Loucy (cell line): ENCODE results near the gene DENND5B.
"Not testable (repeated sequence)": the region's sequence is repeated elsewhere in the genome, so short reads cannot be mapped to it uniquely, and the experiment has no call there.

Source experiments
- H2AFZ ChIP-seq: fragments of 200-600 bp; sonication (generic); 2 replicates; pipeline ENCODE4 v1.6.0; 2016; ENCODE audit warnings: antibody characterized with exemption, mild to moderate bottlenecking, low read length, moderate library complexity
- H3F3A ChIP-seq: fragments of 200-600 bp; 2 replicates; pipeline ENCODE4 v1.6.0; 2016; ENCODE audit warnings: antibody characterized with exemption, low read depth, mild to moderate bottlenecking
- H3K27me3 ChIP-seq: fragments of 200-600 bp; sonication (generic); 2 replicates; pipeline ENCODE4 v1.6.1; 2014; ENCODE audit warnings: low read length, mild to moderate bottlenecking; ENCODE audit not compliant: insufficient read depth, poor library complexity, severe bottlenecking
- H3K36me3 ChIP-seq: fragments of 200-600 bp; sonication (generic); 2 replicates; pipeline ENCODE4 v1.6.1; 2016; ENCODE audit warnings: low read length; ENCODE audit not compliant: insufficient read depth
- H3K4me1 ChIP-seq: fragments of 200-600 bp; sonication (generic); 2 replicates; pipeline ENCODE4 v1.5.1; 2014; ENCODE audit warnings: low read length, mild to moderate bottlenecking; ENCODE audit not compliant: insufficient read depth, poor library complexity, severe bottlenecking
- H3K4me2 ChIP-seq: fragments of 200-600 bp; sonication (generic); 2 replicates; pipeline ENCODE4 v1.6.0; 2014; ENCODE audit warnings: antibody characterized with exemption, low read length, low read depth, mild to moderate bottlenecking; ENCODE audit not compliant: poor library complexity, severe bottlenecking
- H3K4me3 ChIP-seq: fragments of 200-600 bp; sonication (generic); 2 replicates; pipeline ENCODE4 v1.5.1; 2014; ENCODE audit warnings: low read length, mild to moderate bottlenecking, mixed read lengths; ENCODE audit not compliant: poor library complexity, severe bottlenecking
- H3K79me2 ChIP-seq: fragments of 200-600 bp; sonication (generic); 2 replicates; pipeline ENCODE4 v1.6.1; 2014; ENCODE audit warnings: low read length; ENCODE audit not compliant: insufficient read depth
- H3K9ac ChIP-seq: fragments of 200-600 bp; sonication (generic); 2 replicates; pipeline ENCODE4 v1.6.0; 2014; ENCODE audit warnings: mild to moderate bottlenecking, low read depth, low read length, moderate library complexity; ENCODE audit not compliant: poor library complexity, severe bottlenecking
- H3K9me2 ChIP-seq: fragments of 200-600 bp; sonication (generic); replicated peaks from 2 replicates; pipeline ENCODE4 v1.6.1; 2016; ENCODE audit warnings: low read depth, low read length, mixed read lengths
- H3K9me3 ChIP-seq: fragments of 200-600 bp; sonication (generic); 2 replicates; pipeline ENCODE4 v1.6.1; 2014; ENCODE audit warnings: mild to moderate bottlenecking, antibody characterized with exemption, low read length, low read depth; ENCODE audit not compliant: insufficient read depth
- H4K20me1 ChIP-seq: fragments of 200-600 bp; sonication (generic); 2 replicates; pipeline ENCODE4 v1.6.0; 2014; ENCODE audit warnings: antibody characterized with exemption, low read length, mild to moderate bottlenecking; ENCODE audit not compliant: insufficient read depth, poor library complexity, severe bottlenecking
- EZH2phosphoT487 ChIP-seq: fragments of 200-600 bp; IDR thresholded peaks from 2 replicates; pipeline ENCODE4 v1.6.1; 2018; ENCODE audit warnings: antibody characterized with exemption, mild to moderate bottlenecking, moderate library complexity, borderline replicate concordance
- TF ChIP-seq, protein P1 (sequence below): fragments of 200-600 bp; sonication (generic); conservative IDR thresholded peaks from 2 replicates; pipeline ENCODE4 v1.5.1; 2014; ENCODE audit warnings: mild to moderate bottlenecking, antibody characterized with exemption, low read length

Gene DENND5B

DNA sequence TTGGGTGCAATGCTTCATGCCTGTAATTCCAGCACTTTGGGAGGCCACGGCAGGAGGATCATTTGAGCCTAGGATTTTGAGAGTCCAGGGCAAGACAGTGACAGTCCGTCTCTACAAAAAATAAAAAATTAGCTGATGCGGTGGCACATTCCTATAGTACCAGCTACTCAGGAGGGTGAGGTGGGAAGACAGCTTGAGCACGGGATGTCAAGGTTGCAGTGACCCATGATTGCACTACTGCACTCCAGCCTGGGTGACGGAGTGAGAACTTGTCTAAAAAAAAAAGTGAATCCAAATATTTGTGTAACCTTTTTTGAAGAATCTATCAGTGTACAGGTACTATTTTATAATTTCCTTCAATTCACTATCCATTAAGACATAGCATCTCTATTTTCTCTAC lies 112.5 kb downstream of the DENND5B start:
- no peak for TF ChIP-seq EZH2phosphoT487
- TF ChIP-seq, protein P1, sequence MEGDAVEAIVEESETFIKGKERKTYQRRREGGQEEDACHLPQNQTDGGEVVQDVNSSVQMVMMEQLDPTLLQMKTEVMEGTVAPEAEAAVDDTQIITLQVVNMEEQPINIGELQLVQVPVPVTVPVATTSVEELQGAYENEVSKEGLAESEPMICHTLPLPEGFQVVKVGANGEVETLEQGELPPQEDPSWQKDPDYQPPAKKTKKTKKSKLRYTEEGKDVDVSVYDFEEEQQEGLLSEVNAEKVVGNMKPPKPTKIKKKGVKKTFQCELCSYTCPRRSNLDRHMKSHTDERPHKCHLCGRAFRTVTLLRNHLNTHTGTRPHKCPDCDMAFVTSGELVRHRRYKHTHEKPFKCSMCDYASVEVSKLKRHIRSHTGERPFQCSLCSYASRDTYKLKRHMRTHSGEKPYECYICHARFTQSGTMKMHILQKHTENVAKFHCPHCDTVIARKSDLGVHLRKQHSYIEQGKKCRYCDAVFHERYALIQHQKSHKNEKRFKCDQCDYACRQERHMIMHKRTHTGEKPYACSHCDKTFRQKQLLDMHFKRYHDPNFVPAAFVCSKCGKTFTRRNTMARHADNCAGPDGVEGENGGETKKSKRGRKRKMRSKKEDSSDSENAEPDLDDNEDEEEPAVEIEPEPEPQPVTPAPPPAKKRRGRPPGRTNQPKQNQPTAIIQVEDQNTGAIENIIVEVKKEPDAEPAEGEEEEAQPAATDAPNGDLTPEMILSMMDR = no peak
- Histone ChIP-seq H3K79me2 (no peaks in the 10 kb centered on the region), H3K9ac (no peak overlapping the region), H3K4me3 (no peak overlapping the region), H3K27me3 (no peaks in the 10 kb centered on the region), H3K4me1 (no peaks in the 10 kb centered on the region), H3K9me3 (no peaks in the 10 kb centered on the region), H4K20me1 (no peaks in the 10 kb centered on the region), H3K9me2 (no peaks in the 10 kb centered on the region), H2AFZ (no peak overlapping the region), H3K36me3 (peaks cover 6% of the 10 kb centered on the region; the same call in 1 of the 2 replicates), H3F3A (no peaks in the 10 kb centered on the region), H3K4me2 (no peak overlapping the region)

DNA sequence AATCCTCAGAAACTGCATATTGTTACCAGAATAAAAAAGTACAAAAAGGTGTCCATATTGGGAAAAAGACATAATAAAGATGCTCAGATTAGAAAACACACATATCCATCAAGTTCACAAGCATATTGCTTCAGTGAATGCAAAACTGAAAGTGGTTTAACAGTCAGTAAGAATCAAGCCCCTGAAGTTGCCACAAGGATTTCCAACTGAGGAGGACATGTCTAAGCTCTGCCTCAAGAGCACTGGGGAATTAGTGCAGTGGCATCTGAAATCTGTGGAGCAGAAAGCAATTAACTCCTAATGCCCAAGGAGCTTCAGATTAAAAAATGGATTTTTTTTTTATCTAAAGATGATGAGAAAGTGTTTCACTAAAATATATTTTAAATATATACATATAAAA lies 113.2 kb downstream of the DENND5B start:
- TF ChIP-seq, protein P1 = no peak
- TF ChIP-seq EZH2phosphoT487 = no peak
- peak overlapping the region; percentile 19 for H3K4me2 ChIP-seq
- no peak overlapping the region for H3K4me3 ChIP-seq
- H4K20me1 ChIP-seq = no peaks in the 10 kb centered on the region
- H3K9ac ChIP-seq = no peak overlapping the region
- no peaks in the 10 kb centered on the region for H3K9me3 ChIP-seq
- H3K36me3 ChIP-seq = peaks cover 6% of the 10 kb centered on the region; the same call in 1 of the 2 replicates
- H3K4me1 ChIP-seq = peaks cover under 1% of the 10 kb centered on the region
- H2AFZ ChIP-seq = no peak overlapping the region
- no peaks in the 10 kb centered on the region for H3F3A ChIP-seq
- no peaks in the 10 kb centered on the region for H3K27me3 ChIP-seq
- H3K9me2 ChIP-seq = no peaks in the 10 kb centered on the region
- H3K79me2 ChIP-seq = no peaks in the 10 kb centered on the region

DNA sequence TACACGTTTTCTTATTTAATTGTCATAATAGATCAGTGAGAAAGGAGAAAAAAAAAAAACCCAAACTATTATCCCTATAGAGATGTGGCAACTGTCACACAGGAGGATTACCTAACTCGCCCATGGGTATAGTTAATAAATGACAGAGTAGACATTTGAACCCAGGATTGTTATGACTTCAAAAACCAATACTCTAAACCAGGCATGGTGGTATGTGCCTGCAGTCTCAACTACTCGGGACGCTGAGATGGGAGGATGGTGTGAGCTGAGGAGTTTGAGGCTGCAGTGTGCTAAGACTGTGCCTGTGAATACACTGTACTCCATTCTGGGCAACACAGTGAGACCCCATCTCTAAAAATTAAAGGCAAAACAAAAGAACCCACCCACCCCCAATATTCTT lies 114.5 kb downstream of the DENND5B start:
- Histone ChIP-seq H3K4me3 (no peak overlapping the region), H3K79me2 (no peaks in the 10 kb centered on the region), H3K27me3 (no peaks in the 10 kb centered on the region), H3K9me2 (no peaks in the 10 kb centered on the region), H3F3A (no peaks in the 10 kb centered on the region), H4K20me1 (no peaks in the 10 kb centered on the region), H3K4me2 (no peak overlapping the region), H3K9me3 (no peaks in the 10 kb centered on the region), H3K4me1 (peaks cover 13% of the 10 kb centered on the region), H3K9ac (no peak overlapping the region), H2AFZ (no peak overlapping the region), H3K36me3 (peaks cover 6% of the 10 kb centered on the region; the same call in 1 of the 2 replicates)
- no peak for TF ChIP-seq EZH2phosphoT487
- TF ChIP-seq, protein P1 = no peak

DNA sequence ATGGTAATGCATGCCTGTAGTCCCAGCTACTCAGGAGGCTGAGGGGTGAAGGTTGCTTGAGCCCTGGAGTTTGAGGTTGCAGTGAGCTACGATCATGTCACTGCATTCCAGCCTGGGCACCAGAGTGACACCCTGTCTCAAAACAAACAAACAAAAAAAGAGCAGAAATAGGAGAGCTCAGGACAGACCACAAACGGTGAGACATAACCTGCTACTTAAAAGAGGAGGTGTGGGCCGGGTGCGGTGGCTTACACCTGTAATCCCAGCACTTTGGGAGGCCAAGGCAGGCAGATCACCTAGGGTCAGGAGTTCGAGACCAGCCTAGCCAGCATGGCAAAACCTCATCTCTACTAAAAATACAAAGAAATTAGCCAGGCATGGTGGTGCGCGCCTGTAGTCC lies 115.3 kb downstream of the DENND5B start:
- not testable (repeated sequence) for H3K36me3 ChIP-seq, H3K4me3 ChIP-seq, H3K9ac ChIP-seq, H3F3A ChIP-seq, H3K9me2 ChIP-seq, H3K4me2 ChIP-seq, H4K20me1 ChIP-seq, H2AFZ ChIP-seq, H3K9me3 ChIP-seq, H3K27me3 ChIP-seq, H3K79me2 ChIP-seq
- H3K4me1 ChIP-seq = peaks cover 19% of the 10 kb centered on the region
